ENCODE measurements around the gene SLC26A11.
A peak's percentile ranks its signal among the peaks of the same experiment; 100 is the strongest.
"Not testable (repeated sequence)": the region's sequence is repeated elsewhere in the genome, so short reads cannot be mapped to it uniquely, and the experiment has no call there.

Gene SLC26A11

GRCh38 chr17:80198144-80198661 lies 22.0 kb upstream of the SLC26A11 start:
- no peak for DNase-seq

- not testable (repeated sequence) for DNase-seq
These were observed 20.9 kb upstream of the SLC26A11 start for GRCh38 chr17:80199295-80199694.

GRCh38 chr17:80201446-80201845 lies 18.8 kb upstream of the SLC26A11 start:
- DNase-seq = no peak

GRCh38 chr17:80202197-80202596 lies 18.0 kb upstream of the SLC26A11 start:
- no peak for DNase-seq

- no peak for DNase-seq
These were observed 16.7 kb upstream of the SLC26A11 start for GRCh38 chr17:80203471-80203963.

GRCh38 chr17:80204626-80205468 lies 15.4 kb upstream of the SLC26A11 start:
- no peak for DNase-seq

- no peak for DNase-seq
These were observed 14.4 kb upstream of the SLC26A11 start for GRCh38 chr17:80205811-80206210.

GRCh38 chr17:80208050-80208449 lies 12.2 kb upstream of the SLC26A11 start:
- no peak for DNase-seq

GRCh38 chr17:80209765-80210164 lies 10.5 kb upstream of the SLC26A11 start:
- DNase-seq = no peak

GRCh38 chr17:80210348-80211108 lies 9.7 kb upstream of the SLC26A11 start:
- no peak for DNase-seq

GRCh38 chr17:80212109-80212508 lies 8.1 kb upstream of the SLC26A11 start:
- DNase-seq = no peak

- DNase-seq = no peak
These were observed 7.7 kb upstream of the SLC26A11 start for GRCh38 chr17:80212511-80212910.

GRCh38 chr17:80212962-80213642 lies 7.1 kb upstream of the SLC26A11 start:
- DNase-seq = no peak

- DNase-seq = no peak
These were observed 6.6 kb upstream of the SLC26A11 start for GRCh38 chr17:80213643-80213975.

GRCh38 chr17:80214012-80214877 lies 6.0 kb upstream of the SLC26A11 start:
- DNase-seq = no peak

GRCh38 chr17:80214878-80215210 lies 5.4 kb upstream of the SLC26A11 start:
- no peak for DNase-seq

GRCh38 chr17:80216473-80217456 lies 3.5 kb upstream of the SLC26A11 start:
- DNase-seq = no peak

GRCh38 chr17:80217703-80218362 lies 2.4 kb upstream of the SLC26A11 start:
- no peak for DNase-seq

GRCh38 chr17:80218391-80218790 lies 1.8 kb upstream of the SLC26A11 start:
- DNase-seq = no peak

- peak; percentile 62 to 83 (median 72) for DNase-seq
These were observed 1.0 kb upstream of the SLC26A11 start for GRCh38 chr17:80219013-80219762.
